RWPE1 (cell line): Measurements from ENCODE around the gene RPS19BP1.
"Not testable (repeated sequence)": the region's sequence is repeated elsewhere in the genome, so short reads cannot be mapped to it uniquely, and the experiment has no call there.

Source experiments
- CTCF ChIA-PET: fragments of 350-600 bp; sonication (Branson Sonifier 250); formaldehyde crosslinking; extraction: SDS; loops from one replicate; lab custom pipeline; 2021; lab: Yijun Ruan, JAX
- POLR2A ChIA-PET: fragments of 400-600 bp; formaldehyde crosslinking; extraction: SDS; loops from one replicate; lab custom pipeline; 2020; ENCODE audit warnings: antibody characterized with exemption; ENCODE audit not compliant: low non-redundant PET; lab: Yijun Ruan, JAX
- DNase-seq: peaks from one replicate; pipeline ENCODE4 v3.0.0; 2012; ENCODE audit warnings: low spot score
- H3K27ac ChIP-seq: fragments of 450-650 bp; 2 replicates; pipeline ENCODE4 v1.5.1; 2017
- TF ChIP-seq, protein P1 (sequence below): fragments of 450-650 bp; conservative IDR thresholded peaks from 2 replicates; pipeline ENCODE4 v1.5.1; 2017; ENCODE audit warnings: low read depth, mild to moderate bottlenecking

Gene RPS19BP1

DNA sequence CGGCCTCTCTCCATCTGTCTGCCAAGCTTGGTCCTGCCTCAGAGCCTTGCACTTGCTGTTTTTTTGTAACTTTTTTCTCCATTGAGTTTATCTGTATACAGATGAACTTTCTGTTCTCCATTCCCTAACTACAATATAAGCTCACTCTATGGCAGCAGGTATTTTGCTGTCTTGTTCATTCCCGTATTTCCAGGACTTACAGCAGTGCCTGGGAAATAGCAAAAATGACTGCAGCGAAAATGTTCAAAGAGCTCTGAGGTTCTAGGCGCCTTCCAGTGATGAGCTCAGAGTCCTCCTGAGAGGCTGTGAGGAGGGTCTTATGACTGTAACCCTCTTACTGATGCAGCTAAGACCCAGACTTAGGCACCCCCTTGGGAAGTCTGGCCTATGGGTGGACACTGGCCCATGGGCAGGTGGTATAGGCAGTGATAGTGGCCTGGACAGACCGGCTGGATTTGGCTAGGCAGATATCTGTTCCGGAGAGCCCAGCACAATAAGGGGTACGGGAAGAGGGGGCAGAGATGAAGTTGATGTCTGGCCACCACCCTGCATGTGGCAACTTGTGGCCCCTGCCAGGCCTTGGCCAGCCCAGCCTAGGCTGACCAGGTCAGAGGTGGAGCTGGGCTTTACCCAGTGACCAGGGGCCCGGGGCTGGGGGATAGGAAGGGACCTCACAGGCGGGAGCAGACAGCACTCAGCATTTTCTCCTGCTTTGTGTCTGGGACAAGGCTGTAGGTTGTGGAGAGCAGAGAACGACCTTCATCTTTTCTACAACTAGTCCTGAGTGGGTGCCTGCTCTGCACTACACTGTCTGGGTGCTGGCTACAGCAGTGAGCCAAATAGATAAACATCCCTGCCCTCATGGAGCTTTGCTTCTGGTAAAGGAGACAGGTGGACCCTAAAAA is 7.5 kb downstream of the RPS19BP1 start:
- ChIA-PET CTCF (interaction anchor here (0.7 kb wide), 1 partner anchor 10 kb away, joined by 3 read pairs; no protein-coding TSS in a partner anchor), POLR2A (interaction anchor here (0.6 kb wide), 1 partner anchor 24 kb away, joined by 3 read pairs; no protein-coding TSS in a partner anchor)
- TF ChIP-seq, protein P1, sequence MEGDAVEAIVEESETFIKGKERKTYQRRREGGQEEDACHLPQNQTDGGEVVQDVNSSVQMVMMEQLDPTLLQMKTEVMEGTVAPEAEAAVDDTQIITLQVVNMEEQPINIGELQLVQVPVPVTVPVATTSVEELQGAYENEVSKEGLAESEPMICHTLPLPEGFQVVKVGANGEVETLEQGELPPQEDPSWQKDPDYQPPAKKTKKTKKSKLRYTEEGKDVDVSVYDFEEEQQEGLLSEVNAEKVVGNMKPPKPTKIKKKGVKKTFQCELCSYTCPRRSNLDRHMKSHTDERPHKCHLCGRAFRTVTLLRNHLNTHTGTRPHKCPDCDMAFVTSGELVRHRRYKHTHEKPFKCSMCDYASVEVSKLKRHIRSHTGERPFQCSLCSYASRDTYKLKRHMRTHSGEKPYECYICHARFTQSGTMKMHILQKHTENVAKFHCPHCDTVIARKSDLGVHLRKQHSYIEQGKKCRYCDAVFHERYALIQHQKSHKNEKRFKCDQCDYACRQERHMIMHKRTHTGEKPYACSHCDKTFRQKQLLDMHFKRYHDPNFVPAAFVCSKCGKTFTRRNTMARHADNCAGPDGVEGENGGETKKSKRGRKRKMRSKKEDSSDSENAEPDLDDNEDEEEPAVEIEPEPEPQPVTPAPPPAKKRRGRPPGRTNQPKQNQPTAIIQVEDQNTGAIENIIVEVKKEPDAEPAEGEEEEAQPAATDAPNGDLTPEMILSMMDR, result no peak
- no peak for DNase-seq
- H3K27ac ChIP-seq, result peak overlapping the region; percentile 98

DNA sequence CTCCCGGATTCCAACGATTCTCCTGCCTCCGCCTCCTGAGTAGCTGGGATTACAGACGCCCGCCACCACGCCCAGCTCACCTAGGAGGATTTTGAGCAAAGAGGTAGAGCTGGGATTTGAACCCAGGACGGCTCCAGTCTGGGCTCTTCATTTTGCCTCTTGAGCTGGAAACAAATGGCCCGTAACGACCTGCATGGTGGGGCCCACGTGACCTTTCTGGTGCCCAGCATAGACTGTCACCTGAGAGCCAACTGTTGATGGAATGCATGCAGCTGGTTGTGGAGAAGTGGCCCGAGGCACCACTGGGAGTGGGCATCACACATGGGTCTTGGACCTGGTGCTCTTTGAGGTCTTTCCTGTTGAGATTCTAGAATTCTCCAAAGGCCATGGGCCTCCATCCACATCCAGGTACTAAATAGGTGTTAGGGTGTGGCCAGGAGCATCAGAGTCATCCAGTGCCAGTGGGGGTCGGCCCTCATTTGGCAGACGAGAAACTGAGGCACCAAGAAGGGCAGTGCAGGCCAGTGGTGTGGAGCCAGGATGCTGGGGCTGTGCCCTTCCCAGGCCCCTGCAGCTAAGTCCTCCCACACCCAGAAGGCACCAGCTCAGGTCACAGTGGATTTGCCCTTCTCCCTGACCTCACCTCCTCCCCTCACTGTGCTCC is 8.3 kb downstream of the RPS19BP1 start:
- TF ChIP-seq, protein P1, result no peak
- no peak for DNase-seq
- POLR2A ChIA-PET, result interaction anchor here (0.6 kb wide), 1 partner anchor 23 kb away, joined by 3 read pairs; no protein-coding TSS in a partner anchor
- H3K27ac ChIP-seq, result peak overlapping the region; percentile 98
- CTCF ChIA-PET, result interaction anchor here (0.7 kb wide), 1 partner anchor 10 kb away, joined by 3 read pairs; no protein-coding TSS in a partner anchor

DNA sequence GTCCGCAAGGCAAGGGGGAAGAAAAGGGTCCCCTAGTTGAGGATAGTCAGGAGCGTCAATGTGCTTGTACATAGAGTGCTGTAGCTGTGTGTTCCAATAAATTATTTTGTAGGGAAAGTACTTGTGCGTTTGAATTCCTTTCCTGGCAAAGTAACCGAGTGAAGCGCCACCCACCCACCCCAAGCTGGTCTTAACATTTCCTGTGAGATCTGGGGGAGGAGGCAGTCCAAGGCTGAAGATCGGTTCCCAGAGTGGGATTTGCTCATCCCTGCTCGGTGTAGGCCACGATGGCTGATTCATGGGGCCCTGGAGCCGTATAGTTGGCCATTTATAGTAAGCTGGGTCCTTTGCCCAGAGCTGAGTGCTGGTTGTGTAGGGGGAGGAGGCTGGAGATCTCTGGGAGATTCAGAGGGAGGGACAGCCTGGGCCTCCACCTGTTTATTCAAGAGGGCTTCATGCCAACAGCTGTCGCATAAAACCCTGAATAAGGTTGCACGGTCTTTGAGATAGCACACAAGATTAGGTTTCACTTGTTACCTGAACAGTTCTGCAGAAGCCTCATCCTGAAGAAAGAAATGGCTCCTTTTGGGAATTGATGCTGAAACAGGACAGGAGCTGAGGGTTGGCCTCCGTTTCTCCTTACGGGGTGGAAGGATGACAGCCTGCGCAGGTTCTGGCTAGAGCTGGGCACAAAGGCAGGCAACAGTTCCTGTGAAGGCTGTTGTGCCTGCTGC is 9.8 kb downstream of the RPS19BP1 start:
- ChIA-PET CTCF (interaction anchor here (1.0 kb wide), 1 partner anchor 12 kb away, joined by 4 read pairs; no protein-coding TSS in a partner anchor), POLR2A (no interaction called here)
- TF ChIP-seq, protein P1, result no peak
- peak; percentile 13 for DNase-seq
- peak overlapping the region; percentile 98 for H3K27ac ChIP-seq

DNA sequence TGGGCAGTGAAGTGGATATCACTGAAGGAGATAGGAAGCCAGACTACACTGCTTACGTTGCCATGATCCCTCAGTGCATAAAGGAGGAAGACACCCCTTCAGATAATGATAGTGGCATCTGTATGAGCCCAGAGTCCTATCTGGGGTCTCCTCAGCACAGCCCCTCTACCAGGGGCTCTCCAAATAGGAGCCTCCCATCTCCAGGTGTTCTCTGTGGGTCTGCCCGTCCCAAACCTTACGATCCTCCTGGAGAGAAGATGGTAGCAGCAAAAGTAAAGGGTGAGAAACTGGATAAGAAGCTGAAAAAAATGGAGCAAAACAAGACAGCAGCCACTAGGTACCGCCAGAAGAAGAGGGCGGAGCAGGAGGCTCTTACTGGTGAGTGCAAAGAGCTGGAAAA is 10.5 kb downstream of the RPS19BP1 start:
- CTCF ChIA-PET, result interaction anchor here (1.0 kb wide), 1 partner anchor 12 kb away, joined by 4 read pairs; no protein-coding TSS in a partner anchor
- peak overlapping the region; percentile 98 for H3K27ac ChIP-seq
- POLR2A ChIA-PET, DNase-seq: not testable (repeated sequence)

DNA sequence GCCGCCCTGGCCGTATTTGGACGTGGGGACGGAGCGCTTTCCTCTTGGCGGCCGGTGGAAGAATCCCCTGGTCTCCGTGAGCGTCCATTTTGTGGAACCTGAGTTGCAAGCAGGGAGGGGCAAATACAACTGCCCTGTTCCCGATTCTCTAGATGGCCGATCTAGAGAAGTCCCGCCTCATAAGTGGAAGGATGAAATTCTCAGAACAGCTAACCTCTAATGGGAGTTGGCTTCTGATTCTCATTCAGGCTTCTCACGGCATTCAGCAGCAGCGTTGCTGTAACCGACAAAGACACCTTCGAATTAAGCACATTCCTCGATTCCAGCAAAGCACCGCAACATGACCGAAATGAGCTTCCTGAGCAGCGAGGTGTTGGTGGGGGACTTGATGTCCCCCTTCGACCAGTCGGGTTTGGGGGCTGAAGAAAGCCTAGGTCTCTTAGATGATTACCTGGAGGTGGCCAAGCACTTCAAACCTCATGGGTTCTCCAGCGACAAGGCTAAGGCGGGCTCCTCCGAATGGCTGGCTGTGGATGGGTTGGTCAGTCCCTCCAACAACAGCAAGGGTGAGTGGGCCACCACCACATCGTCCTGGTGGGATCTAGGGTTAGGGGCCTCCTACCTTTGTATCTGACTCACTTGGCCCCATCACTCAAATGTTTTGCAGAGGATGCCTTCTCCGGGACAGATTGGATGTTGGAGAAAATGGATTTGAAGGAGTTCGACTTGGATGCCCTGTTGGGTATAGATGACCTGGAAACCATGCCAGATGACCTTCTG is 11.3 kb downstream of the RPS19BP1 start:
- POLR2A ChIA-PET, CTCF ChIA-PET, DNase-seq: not testable (repeated sequence)
- peak overlapping the region; percentile 98 for H3K27ac ChIP-seq

DNA sequence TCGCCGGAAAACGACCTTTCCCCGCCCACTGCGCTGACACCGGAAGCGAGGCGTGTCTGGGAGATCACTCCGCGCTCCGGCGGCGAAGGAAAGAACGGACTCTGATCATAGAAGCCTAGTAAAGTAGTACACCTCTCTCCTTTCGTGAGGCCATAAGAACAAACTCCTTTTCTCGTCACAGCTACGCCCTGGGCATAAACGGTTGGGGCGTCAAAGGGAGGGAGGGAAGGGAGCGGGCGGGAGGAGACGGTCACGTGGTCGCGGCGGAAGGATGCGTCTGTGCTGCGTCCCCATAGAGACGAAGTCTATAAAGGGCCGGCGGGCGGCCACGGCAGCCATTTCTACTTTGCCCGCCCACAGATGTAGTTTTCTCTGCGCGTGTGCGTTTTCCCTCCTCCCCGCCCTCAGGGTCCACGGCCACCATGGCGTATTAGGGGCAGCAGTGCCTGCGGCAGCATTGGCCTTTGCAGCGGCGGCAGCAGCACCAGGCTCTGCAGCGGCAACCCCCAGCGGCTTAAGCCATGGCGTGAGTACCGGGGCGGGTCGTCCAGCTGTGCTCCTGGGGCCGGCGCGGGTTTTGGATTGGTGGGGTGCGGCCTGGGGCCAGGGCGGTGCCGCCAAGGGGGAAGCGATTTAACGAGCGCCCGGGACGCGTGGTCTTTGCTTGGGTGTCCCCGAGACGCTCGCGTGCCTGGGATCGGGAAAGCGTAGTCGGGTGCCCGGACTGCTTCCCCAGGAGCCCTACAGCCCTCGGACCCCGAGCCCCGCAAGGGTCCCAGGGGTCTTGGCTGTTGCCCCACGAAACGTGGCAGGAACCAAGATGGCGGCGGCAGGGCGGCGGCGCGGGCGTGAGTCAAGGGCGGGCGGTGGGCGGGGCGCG is 12.1 kb downstream of the RPS19BP1 start, which contains the start of gene ATF4:
Gene ATF4, plus strand, starts transcription at position 337 of the 880 bp plus-strand sequence. CDS start 884 bp downstream, outside the sequence.
- H3K27ac ChIP-seq, result peak within 1 kb of the TSS; percentile 98
- POLR2A ChIA-PET, result interaction anchor here (0.6 to 1.0 kb wide), 3 partner anchors 18 to 206 kb away, joined by 3 to 4 read pairs (median 3); partner anchors contain the start of gene MIEF1
- TF ChIP-seq, protein P1, result no peak
- CTCF ChIA-PET, result interaction anchor here (0.7 kb wide), 1 partner anchor 1396 kb away, joined by 3 read pairs; no protein-coding TSS in a partner anchor
- DNase-seq, result peak; percentile 44
